Smooth muscle cell (in vitro differentiated cells): ENCODE results near the gene SULT1E1. TPM values are rescaled to one million over a fixed set of nuclear protein-coding genes. Genes with fewer than 3 reads are reported as not detected.

Source experiments
- DNase-seq: peaks from one replicate; lab custom pipeline; 2025; ENCODE audit not compliant: unreplicated experiment; lab: John Stamatoyannopoulos, UW
- H2AFZ ChIP-seq: fragments of 200-600 bp; sonication (generic); 2 replicates; pipeline ENCODE4 v1.6.0; 2016; ENCODE audit warnings: antibody characterized with exemption, low read depth, mild to moderate bottlenecking
- H3F3A ChIP-seq: fragments of 200-600 bp; sonication (generic); 2 replicates; pipeline ENCODE4 v1.6.0; 2017; ENCODE audit warnings: antibody characterized with exemption, low read depth
- H3K27ac ChIP-seq: fragments of 200-600 bp; sonication (generic); 2 replicates; pipeline ENCODE4 v1.5.1; 2016; ENCODE audit warnings: low read depth, mild to moderate bottlenecking
- H3K27me3 ChIP-seq: fragments of 200-600 bp; sonication (generic); 2 replicates; pipeline ENCODE4 v1.6.1; 2016; ENCODE audit warnings: low read depth, mild to moderate bottlenecking
- H3K36me3 ChIP-seq: fragments of 200-600 bp; sonication (generic); 2 replicates; pipeline ENCODE4 v1.5.1; 2016; ENCODE audit warnings: low read depth
- H3K4me1 ChIP-seq: fragments of 200-600 bp; sonication (generic); 2 replicates; pipeline ENCODE4 v1.5.1; 2016; ENCODE audit warnings: low read depth
- H3K4me2 ChIP-seq: fragments of 200-600 bp; sonication (generic); 2 replicates; pipeline ENCODE4 v1.6.0; 2016; ENCODE audit warnings: mild to moderate bottlenecking
- H3K4me3 ChIP-seq: fragments of 200-600 bp; sonication (generic); 2 replicates; pipeline ENCODE4 v1.5.1; 2016; ENCODE audit warnings: mild to moderate bottlenecking
- H3K79me2 ChIP-seq: fragments of 200-600 bp; sonication (generic); 2 replicates; pipeline ENCODE4 v1.6.0; 2016; ENCODE audit warnings: low read depth, mild to moderate bottlenecking
- H3K9ac ChIP-seq: fragments of 200-600 bp; sonication (generic); 2 replicates; pipeline ENCODE4 v1.6.0; 2016; ENCODE audit warnings: low read depth
- H3K9me3 ChIP-seq: fragments of 200-600 bp; sonication (generic); replicated peaks from 2 replicates; pipeline ENCODE4 v1.5.1; 2016; ENCODE audit warnings: low read depth
- H4K20me1 ChIP-seq: fragments of 200-600 bp; sonication (generic); 2 replicates; pipeline ENCODE4 v1.6.0; 2016; ENCODE audit warnings: low read depth
- CTCF ChIP-seq: fragments of 200-600 bp; sonication (generic); IDR thresholded peaks from 2 replicates; pipeline ENCODE4 v1.5.1; 2017; ENCODE audit warnings: borderline replicate concordance, mild to moderate bottlenecking, antibody characterized with exemption; ENCODE audit not compliant: insufficient read depth, poor library complexity, severe bottlenecking
- WGBS: methylation state at CpG from one replicate; pipeline ENCODE4 v1.1.7; 2016; ENCODE audit warnings: low lambda C conversion rate; 5-methylcytosine and 5-hydroxymethylcytosine counted together
- polyA plus RNA-seq: library from polyadenylated mRNA; unstranded; fragments of >200 nt; fragmentation: Nextera tagmentation; extraction: Ambion mirVana; gene quantifications from 2 replicates; pipeline ENCODE4 v1.2.1, GENCODE V29; 2016
- total RNA-seq: library from RNA; depleted of rRNA; stranded (reverse); fragments of >200 nt; gene quantifications from 2 replicates; pipeline ENCODE4 v1.2.3, GENCODE V29; 2014

SULT1E1 gene
- total and polyA plus RNA-seq, 2 experiments from 2014 or later = not detected

GRCh38 chr4:69859140-69859685, 732 bp downstream of the SULT1E1 start:
- Histone ChIP-seq H3K9ac (no peak overlapping the region), H3K27ac (no peak overlapping the region), H3K4me2 (no peak overlapping the region), H3K36me3 (no peaks in the 10 kb centered on the region), H3K4me1 (no peaks in the 10 kb centered on the region), H3K27me3 (no peaks in the 10 kb centered on the region), H3K9me3 (no peaks in the 10 kb centered on the region), H3K4me3 (peak overlapping the region; percentile 37), H2AFZ (no peak overlapping the region), H3F3A (no peaks in the 10 kb centered on the region), H3K79me2 (no peaks in the 10 kb centered on the region), H4K20me1 (no peaks in the 10 kb centered on the region)
- no peak for DNase-seq
- WGBS = 100% methylated on average over 1 of the region's 1 CpG
- TF ChIP-seq CTCF = no peak

GRCh38 chr4:69858690-69859089, 1.3 kb downstream of the SULT1E1 start:
- Histone ChIP-seq H4K20me1 (no peaks in the 10 kb centered on the region), H3K4me3 (peak overlapping the region; percentile 37), H3K9me3 (no peaks in the 10 kb centered on the region), H3K36me3 (no peaks in the 10 kb centered on the region), H3K4me1 (no peaks in the 10 kb centered on the region), H3K27ac (no peak overlapping the region), H2AFZ (no peak overlapping the region), H3F3A (no peaks in the 10 kb centered on the region), H3K9ac (no peak overlapping the region), H3K4me2 (no peak overlapping the region), H3K79me2 (no peaks in the 10 kb centered on the region), H3K27me3 (no peaks in the 10 kb centered on the region)
- whole genome bisulfite sequencing = 85% methylated on average over 1 of the region's 1 CpG
- TF ChIP-seq CTCF = no peak
- no peak for DNase-seq

GRCh38 chr4:69855822-69856221, 4.1 kb downstream of the SULT1E1 start:
- no peak overlapping the region for H3K27ac ChIP-seq
- WGBS = 89% methylated on average over 2 of the region's 2 CpGs
- no peaks in the 10 kb centered on the region for H3K4me1 ChIP-seq

More at GRCh38 chr4:69855822-69856221, 4.1 kb downstream of the SULT1E1 start:
- no peak for DNase-seq
- H2AFZ ChIP-seq = no peak overlapping the region
- no peak for TF ChIP-seq CTCF
- H3K27me3 ChIP-seq = no peaks in the 10 kb centered on the region
- H3K36me3 ChIP-seq = no peaks in the 10 kb centered on the region
- H3K9ac ChIP-seq = no peak overlapping the region
- no peaks in the 10 kb centered on the region for H3K9me3 ChIP-seq
- H3K4me3 ChIP-seq = no peak overlapping the region
- H3F3A ChIP-seq = no peaks in the 10 kb centered on the region
- no peaks in the 10 kb centered on the region for H3K79me2 ChIP-seq
- H4K20me1 ChIP-seq = no peaks in the 10 kb centered on the region
- H3K4me2 ChIP-seq = no peak overlapping the region
